Common myeloid progenitor, CD34-positive (primary cell): ENCODE data around the gene SGF29.

Experiments
- CTCF ChIA-PET: fragments of 350-600 bp; sonication (Branson Sonifier 250); formaldehyde crosslinking; loops from one replicate; lab custom pipeline; 2021; ENCODE audit warnings: antibody characterized with exemption; lab: Charles Lee
- POLR2A ChIA-PET: fragments of 350-600 bp; sonication (Branson Sonifier 250); formaldehyde crosslinking; loops from one replicate; lab custom pipeline; 2021; ENCODE audit warnings: antibody characterized with exemption; lab: Charles Lee
- DNase-seq, 3 donors: peaks; one replicate each; pipeline versions ENCODE4 v3.0.0 to v3.0.0-alpha.2; 2013
- H3K27ac ChIP-seq, 2 experiments: 1 replicate in 1 of 2; 2 replicates in 1 of 2; pipeline ENCODE4 v1.7.0; 2013; ENCODE audit warnings: inconsistent platforms in 2 of 2, low read length in 2 of 2, mild to moderate bottlenecking in 2 of 2, low read depth in 1 of 2, moderate library complexity in 1 of 2; ENCODE audit not compliant: severe bottlenecking in 2 of 2, insufficient read depth in 1 of 2, poor library complexity in 1 of 2
- H3K27me3 ChIP-seq, 5 experiments: replicated peaks in 2 of 5; 1 replicate in 3 of 5; 2 replicates in 2 of 5; pipeline versions ENCODE4 v1.6.1 to v1.7.0; 2013; ENCODE audit warnings: low read length in 4 of 5, mild to moderate bottlenecking in 2 of 5, moderate library complexity in 2 of 5, inconsistent platforms in 1 of 5; ENCODE audit not compliant: insufficient read depth in 5 of 5, control insufficient read depth in 4 of 5
- H3K36me3 ChIP-seq, 4 experiments: 1 replicate in 2 of 4; 2 replicates in 2 of 4; pipeline versions ENCODE4 v1.6.1 to v1.7.0; 2013; ENCODE audit warnings: low read length in 3 of 4, control low read depth in 1 of 4, mild to moderate bottlenecking in 1 of 4; ENCODE audit not compliant: control insufficient read depth in 4 of 4, insufficient read depth in 4 of 4
- H3K4me1 ChIP-seq, 4 experiments: 1 replicate in 3 of 4; 2 replicates in 1 of 4; pipeline versions ENCODE4 v1.6.1 to v1.7.1; 2013; ENCODE audit warnings: low read length in 3 of 4, mild to moderate bottlenecking in 3 of 4, control low read depth in 1 of 4, inconsistent platforms in 1 of 4, moderate library complexity in 1 of 4; ENCODE audit not compliant: control insufficient read depth in 4 of 4, insufficient read depth in 4 of 4; ENCODE audit errors: control extremely low read depth in 1 of 4
- H3K4me3 ChIP-seq, 7 experiments: 1 replicate in 4 of 7; 2 replicates in 3 of 7; pipeline versions ENCODE4 v1.5.1 to v1.7.0; 2013; ENCODE audit warnings: mild to moderate bottlenecking in 7 of 7, low read length in 6 of 7, moderate library complexity in 6 of 7, inconsistent platforms in 2 of 7, low read depth in 2 of 7, control low read depth in 1 of 7; ENCODE audit not compliant: insufficient read depth in 4 of 7, control insufficient read depth in 1 of 7; ENCODE audit errors: extremely low read depth in 1 of 7
- H3K9me3 ChIP-seq, 5 experiments: 1 replicate in 4 of 5; 2 replicates in 1 of 5; pipeline versions ENCODE4 v1.6.1 to v1.7.1; 2013; ENCODE audit warnings: low read length in 4 of 5, mild to moderate bottlenecking in 2 of 5, inconsistent platforms in 1 of 5, low read depth in 1 of 5, moderate library complexity in 1 of 5; ENCODE audit not compliant: control insufficient read depth in 4 of 5, insufficient read depth in 2 of 5; ENCODE audit errors: control extremely low read depth in 1 of 5
- WGBS: methylation state at CpG from one replicate; pipeline ENCODE4 v1.1.5; 2013; ENCODE audit not compliant: insufficient coverage; 5-methylcytosine and 5-hydroxymethylcytosine counted together

SGF29 gene

DNA sequence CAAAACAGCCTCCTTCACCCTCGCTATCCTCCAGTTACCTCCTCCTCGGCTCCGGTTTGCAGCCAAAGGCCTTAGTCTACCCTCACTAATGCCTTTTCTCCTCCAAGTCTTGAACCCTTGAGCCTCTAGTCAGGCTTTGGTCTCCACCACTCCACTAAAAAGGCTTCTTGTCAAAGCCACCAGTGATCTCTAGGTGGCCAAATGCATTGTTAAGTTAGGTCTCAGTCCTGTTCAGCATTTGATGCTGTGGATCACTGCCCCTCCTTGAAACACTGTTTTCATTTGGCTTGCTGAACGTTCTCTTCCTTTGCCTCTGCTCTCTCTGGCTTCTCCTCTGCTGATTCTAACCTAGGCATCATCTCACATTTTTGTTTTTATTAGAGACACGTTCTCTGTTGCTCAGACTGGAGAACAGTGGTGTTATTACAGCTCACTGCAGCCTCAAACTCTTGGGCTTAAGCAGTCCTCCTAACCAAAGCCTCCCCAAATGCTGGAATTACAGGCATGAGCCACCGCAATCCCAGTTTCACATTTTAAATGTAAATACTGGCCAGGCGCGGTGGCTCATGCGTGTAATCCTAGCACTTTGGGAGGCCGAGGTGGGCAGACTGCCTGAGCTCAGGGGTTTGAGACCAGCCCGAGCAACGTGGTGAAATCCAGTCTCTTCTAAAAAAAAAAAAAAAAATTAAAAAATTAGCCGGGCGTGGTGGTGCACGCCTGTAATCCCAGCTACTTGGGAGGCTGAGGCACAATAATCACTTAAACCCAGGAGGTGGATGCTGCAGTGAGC lies 1.1 kb downstream of the SGF29 start:
- Histone ChIP-seq H3K9me3 (no peaks in the 10 kb centered on the region), H3K4me1 (peaks cover 5 to 15% (median 12%) of the 10 kb centered on the region in 4 experiments), H3K36me3 (peaks cover 2 to 24% (median 17%) of the 10 kb centered on the region in 4 experiments), H3K27me3 (no peaks in the 10 kb centered on the region), H3K4me3 (peak overlapping the region in 5 of 7 experiments; percentile 50 to 81 (median 74)), H3K27ac (peak overlapping the region in 1 of 2 experiments; percentile 58)
- 91% methylated on average over 12 of the region's 15 CpGs for WGBS
- CTCF ChIA-PET: interaction anchor here (0.5 to 1.4 kb wide), 2 partner anchors 27 to 62 kb away, joined by 3 read pairs; no protein-coding TSS in a partner anchor
- DNase-seq: no peak
- POLR2A ChIA-PET: no interaction called here

DNA sequence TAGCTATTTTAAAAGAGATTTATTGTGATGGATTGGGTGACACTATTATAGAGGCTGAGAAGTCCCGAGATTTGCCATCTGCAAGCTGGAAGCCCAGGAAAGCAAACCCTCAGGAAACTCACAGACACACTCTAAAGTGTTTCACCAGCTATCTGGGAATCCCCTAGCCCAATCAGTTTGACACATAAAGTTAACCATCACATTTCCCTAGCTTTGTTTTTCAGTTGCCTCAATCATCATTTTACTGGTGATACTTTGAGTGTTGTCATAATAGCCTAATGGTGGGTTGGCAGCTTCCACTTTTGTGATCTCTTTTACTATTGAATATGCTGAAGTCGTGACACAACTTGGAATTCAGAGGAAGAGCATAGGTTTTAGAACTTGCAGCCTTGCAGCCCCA lies 1.8 kb downstream of the SGF29 start:
- DNase-seq: no peak
- H3K36me3 ChIP-seq: peaks cover 2 to 25% (median 18%) of the 10 kb centered on the region in 4 experiments
- no peak overlapping the region for H3K4me3 ChIP-seq
- no peak overlapping the region for H3K27ac ChIP-seq
- ChIA-PET POLR2A (no interaction called here), CTCF (interaction anchor here (1.4 kb wide), 1 partner anchor 61 kb away, joined by 3 read pairs; no protein-coding TSS in a partner anchor)
- H3K4me1 ChIP-seq: peaks cover 5 to 15% (median 12%) of the 10 kb centered on the region in 4 experiments
- no peaks in the 10 kb centered on the region for H3K27me3 ChIP-seq
- no peaks in the 10 kb centered on the region for H3K9me3 ChIP-seq
- WGBS: 94% methylated on average over 2 of the region's 2 CpGs

DNA sequence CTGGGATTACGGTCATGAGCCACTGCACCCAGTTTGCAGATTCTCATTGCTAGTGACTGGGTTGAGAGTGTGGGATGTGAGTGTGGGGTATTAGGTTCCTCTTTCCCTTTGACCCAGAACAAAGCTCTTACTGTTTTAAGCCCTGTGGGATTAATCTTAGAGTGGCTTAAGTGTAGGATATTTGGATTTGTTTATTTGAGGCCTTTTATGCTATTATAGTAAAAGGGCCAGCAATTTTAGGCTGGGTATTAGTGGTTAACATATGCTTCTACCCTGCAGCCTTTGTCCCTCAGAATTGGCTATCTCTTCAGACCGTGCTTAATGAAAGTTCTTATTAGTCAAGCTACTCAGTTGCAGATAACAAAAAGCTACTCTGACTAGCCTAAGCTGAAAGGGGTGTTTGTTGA lies 3.2 kb downstream of the SGF29 start:
- Histone ChIP-seq H3K4me3 (no peak overlapping the region), H3K9me3 (no peaks in the 10 kb centered on the region), H3K27me3 (no peaks in the 10 kb centered on the region), H3K36me3 (peaks cover 2 to 25% (median 18%) of the 10 kb centered on the region in 4 experiments), H3K4me1 (peaks cover 5 to 15% (median 12%) of the 10 kb centered on the region in 4 experiments), H3K27ac (no peak overlapping the region)
- 100% methylated on average over 1 of the region's 2 CpGs for WGBS
- ChIA-PET CTCF (interaction anchor here (0.9 to 1.5 kb wide), 3 partner anchors 15 to 59 kb away, joined by 3 to 4 read pairs (median 4); no protein-coding TSS in a partner anchor), POLR2A (no interaction called here)
- DNase-seq: no peak

DNA sequence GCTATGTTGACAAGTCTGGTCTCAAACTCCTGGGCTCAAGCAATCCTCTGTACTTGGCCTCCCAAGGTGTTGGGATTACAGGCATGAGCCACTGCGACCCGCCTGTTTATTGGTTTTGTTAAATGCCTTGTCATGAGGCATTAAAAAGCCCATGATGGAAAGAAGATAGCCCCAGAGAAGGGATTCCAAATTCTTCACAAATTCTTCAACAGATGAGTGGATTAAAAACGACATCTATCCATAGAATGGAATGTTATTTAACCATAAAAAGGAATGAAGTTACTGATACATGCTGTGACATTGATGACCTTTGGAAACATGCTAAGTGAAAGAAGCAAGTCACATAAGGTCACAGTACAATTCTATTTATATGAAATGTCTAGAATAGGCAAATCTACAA lies 4.7 kb downstream of the SGF29 start:
- no peak overlapping the region for H3K4me3 ChIP-seq
- H3K27me3 ChIP-seq: no peaks in the 10 kb centered on the region
- ChIA-PET CTCF (no interaction called here), POLR2A (no interaction called here)
- 100% methylated on average over 2 of the region's 3 CpGs for WGBS
- H3K9me3 ChIP-seq: no peaks in the 10 kb centered on the region
- no peak overlapping the region for H3K27ac ChIP-seq
- no peak for DNase-seq
- peaks cover 5 to 11% (median 7%) of the 10 kb centered on the region in 4 experiments for H3K4me1 ChIP-seq
- peaks cover 5 to 27% (median 19%) of the 10 kb centered on the region in 4 experiments for H3K36me3 ChIP-seq

DNA sequence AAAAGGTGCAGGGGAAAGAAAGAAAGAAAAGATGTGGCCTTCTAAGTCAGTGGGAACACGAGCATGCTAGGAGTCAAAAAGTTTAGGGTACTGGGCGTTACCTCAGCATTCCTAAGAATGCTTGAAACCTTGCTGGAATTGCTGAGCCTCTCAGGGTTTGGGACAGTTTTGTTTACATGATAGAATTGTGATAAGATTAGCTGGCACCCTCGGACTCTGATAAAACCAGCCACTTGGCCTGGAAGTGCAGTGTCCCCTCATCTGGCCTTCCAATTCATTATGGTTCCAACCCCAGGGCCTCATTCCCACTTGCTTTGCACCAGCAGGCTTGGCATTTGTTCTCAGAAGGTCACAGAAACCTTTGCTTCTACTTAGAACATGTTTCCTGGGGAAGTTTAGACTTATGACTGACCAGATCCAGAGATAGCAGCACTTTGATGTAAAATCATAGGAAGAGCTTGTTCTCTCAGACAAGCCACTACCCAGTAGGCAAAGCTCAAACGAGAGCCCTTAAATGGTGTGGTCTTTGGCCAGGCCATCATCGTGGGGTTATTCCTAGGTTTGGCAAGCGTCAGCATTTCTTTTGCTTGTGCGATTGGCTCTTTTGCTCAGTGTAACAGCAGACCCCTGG lies 8.0 kb downstream of the SGF29 start:
- Histone ChIP-seq H3K27ac (no peak overlapping the region), H3K36me3 (peaks cover 3 to 35% (median 25%) of the 10 kb centered on the region in 4 experiments), H3K4me1 (no peaks in the 10 kb centered on the region), H3K4me3 (no peak overlapping the region), H3K9me3 (peaks cover 0 to 6% (median 4%) of the 10 kb centered on the region in 5 experiments), H3K27me3 (no peaks in the 10 kb centered on the region)
- WGBS: 69% methylated on average over 7 of the region's 7 CpGs
- no peak for DNase-seq
- ChIA-PET CTCF (no interaction called here), POLR2A (no interaction called here)

DNA sequence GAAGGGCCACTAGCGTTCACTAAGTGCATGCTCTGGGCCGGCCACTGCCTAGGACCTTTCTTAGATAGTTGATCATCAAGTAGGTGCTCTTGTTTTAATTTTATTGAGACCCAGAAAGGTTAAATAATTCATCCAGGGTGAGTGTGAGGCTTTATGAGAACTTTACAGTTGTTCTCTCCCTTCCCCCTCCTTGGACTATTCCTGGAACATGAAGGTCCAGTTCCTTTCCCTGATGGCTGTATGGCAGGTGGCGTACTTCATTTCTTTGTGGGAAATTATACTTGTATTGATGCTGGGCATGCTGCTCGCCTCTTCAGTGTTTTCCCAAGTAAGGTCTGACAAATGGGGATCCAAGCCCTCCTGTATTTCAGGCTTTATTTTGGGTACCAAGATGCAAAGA lies 8.5 kb downstream of the SGF29 start:
- H3K4me1 ChIP-seq: no peaks in the 10 kb centered on the region
- no CpG with 5 or more reads among the region's 4 CpGs for WGBS
- no peaks in the 10 kb centered on the region for H3K27me3 ChIP-seq
- POLR2A ChIA-PET: no interaction called here
- no peak overlapping the region for H3K4me3 ChIP-seq
- CTCF ChIA-PET: no interaction called here
- DNase-seq: no peak
- peaks cover 0 to 9% (median 5%) of the 10 kb centered on the region in 5 experiments for H3K9me3 ChIP-seq
- peaks cover 3 to 34% (median 22%) of the 10 kb centered on the region in 4 experiments for H3K36me3 ChIP-seq
- no peak overlapping the region for H3K27ac ChIP-seq

DNA sequence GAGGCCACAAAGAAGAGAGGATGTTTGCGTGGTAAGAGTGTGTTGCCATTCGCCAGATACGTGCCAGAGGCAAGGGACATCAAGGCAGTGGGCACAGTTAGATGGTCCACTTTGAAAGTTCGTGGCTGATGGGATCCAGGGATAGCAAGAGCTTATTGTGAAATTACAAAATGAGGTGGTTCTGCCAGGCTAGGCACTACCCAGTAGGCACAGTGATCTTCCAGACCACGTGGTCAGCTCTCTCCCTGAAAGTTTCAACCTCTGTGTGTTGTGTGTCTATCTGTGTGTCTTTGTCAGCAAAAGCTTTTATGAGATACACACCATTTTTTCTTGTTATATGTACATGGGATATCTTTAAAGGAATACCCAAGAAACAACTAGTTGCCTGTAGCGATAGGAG lies 9.5 kb downstream of the SGF29 start:
- CTCF ChIA-PET: no interaction called here
- no peaks in the 10 kb centered on the region for H3K27me3 ChIP-seq
- H3K9me3 ChIP-seq: peaks cover 0 to 14% (median 8%) of the 10 kb centered on the region in 5 experiments
- WGBS: 100% methylated on average over 2 of the region's 6 CpGs
- POLR2A ChIA-PET: no interaction called here
- no peak overlapping the region for H3K4me3 ChIP-seq
- H3K4me1 ChIP-seq: no peaks in the 10 kb centered on the region
- peaks cover 5 to 27% (median 17%) of the 10 kb centered on the region in 4 experiments for H3K36me3 ChIP-seq
- H3K27ac ChIP-seq: no peak overlapping the region
- DNase-seq: no peak
